ENCODE data around the gene PLXNB2.

DNA sequence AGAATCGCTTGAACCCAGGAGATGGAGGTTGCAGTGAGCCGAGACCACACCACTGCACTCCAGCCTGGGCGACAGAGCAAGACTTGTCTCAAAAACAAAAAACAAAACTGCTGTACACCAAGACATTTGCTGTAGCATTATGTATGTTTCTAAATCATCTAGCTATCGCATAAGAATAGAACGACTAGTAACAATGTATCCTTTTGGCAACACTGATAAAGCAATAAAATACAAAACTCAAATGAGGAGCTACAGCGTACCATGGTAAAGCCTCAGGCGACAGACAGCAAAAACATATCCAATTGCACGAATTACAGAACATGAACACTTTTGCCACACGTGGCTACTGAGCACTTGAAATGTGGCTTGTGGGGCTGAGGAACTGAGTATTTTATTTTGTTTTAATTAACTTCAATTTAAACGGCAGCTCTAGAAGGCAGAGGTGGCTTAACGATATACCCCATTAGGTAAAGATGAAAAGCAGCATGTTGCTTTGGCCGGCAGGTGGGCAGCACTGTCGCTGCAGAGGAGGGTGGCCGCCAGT, 65.0 kb downstream of the PLXNB2 start:
- TF ChIP-seq ZNF223 (tag by site-specific recombination; IDR thresholded peaks at IDR 0.05) (no peak), ZNF184 (tag by site-specific recombination; IDR thresholded peaks at IDR 0.05) (no peak), ZSCAN30 (tag by site-specific recombination; IDR thresholded peaks at IDR 0.05) (no peak), ZNF146 (tag by site-specific recombination; IDR thresholded peaks at IDR 0.05) (no peak)
- TF ChIP-seq, protein P1, sequence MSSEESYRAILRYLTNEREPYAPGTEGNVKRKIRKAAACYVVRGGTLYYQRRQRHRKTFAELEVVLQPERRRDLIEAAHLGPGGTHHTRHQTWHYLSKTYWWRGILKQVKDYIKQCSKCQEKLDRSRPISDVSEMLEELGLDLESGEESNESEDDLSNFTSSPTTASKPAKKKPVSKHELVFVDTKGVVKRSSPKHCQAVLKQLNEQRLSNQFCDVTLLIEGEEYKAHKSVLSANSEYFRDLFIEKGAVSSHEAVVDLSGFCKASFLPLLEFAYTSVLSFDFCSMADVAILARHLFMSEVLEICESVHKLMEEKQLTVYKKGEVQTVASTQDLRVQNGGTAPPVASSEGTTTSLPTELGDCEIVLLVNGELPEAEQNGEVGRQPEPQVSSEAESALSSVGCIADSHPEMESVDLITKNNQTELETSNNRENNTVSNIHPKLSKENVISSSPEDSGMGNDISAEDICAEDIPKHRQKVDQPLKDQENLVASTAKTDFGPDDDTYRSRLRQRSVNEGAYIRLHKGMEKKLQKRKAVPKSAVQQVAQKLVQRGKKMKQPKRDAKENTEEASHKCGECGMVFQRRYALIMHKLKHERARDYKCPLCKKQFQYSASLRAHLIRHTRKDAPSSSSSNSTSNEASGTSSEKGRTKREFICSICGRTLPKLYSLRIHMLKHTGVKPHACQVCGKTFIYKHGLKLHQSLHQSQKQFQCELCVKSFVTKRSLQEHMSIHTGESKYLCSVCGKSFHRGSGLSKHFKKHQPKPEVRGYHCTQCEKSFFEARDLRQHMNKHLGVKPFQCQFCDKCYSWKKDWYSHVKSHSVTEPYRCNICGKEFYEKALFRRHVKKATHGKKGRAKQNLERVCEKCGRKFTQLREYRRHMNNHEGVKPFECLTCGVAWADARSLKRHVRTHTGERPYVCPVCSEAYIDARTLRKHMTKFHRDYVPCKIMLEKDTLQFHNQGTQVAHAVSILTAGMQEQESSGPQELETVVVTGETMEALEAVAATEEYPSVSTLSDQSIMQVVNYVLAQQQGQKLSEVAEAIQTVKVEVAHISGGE (tag by site-specific recombination; conservative IDR thresholded peaks at IDR 0.05; ENCODE audit: low read depth): no peak
- TF ChIP-seq, protein P2, sequence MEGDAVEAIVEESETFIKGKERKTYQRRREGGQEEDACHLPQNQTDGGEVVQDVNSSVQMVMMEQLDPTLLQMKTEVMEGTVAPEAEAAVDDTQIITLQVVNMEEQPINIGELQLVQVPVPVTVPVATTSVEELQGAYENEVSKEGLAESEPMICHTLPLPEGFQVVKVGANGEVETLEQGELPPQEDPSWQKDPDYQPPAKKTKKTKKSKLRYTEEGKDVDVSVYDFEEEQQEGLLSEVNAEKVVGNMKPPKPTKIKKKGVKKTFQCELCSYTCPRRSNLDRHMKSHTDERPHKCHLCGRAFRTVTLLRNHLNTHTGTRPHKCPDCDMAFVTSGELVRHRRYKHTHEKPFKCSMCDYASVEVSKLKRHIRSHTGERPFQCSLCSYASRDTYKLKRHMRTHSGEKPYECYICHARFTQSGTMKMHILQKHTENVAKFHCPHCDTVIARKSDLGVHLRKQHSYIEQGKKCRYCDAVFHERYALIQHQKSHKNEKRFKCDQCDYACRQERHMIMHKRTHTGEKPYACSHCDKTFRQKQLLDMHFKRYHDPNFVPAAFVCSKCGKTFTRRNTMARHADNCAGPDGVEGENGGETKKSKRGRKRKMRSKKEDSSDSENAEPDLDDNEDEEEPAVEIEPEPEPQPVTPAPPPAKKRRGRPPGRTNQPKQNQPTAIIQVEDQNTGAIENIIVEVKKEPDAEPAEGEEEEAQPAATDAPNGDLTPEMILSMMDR (tag by site-specific recombination; IDR thresholded peaks at IDR 0.05): no peak; the same call in 1 of the 2 replicates
- TF ChIP-seq, protein P3, sequence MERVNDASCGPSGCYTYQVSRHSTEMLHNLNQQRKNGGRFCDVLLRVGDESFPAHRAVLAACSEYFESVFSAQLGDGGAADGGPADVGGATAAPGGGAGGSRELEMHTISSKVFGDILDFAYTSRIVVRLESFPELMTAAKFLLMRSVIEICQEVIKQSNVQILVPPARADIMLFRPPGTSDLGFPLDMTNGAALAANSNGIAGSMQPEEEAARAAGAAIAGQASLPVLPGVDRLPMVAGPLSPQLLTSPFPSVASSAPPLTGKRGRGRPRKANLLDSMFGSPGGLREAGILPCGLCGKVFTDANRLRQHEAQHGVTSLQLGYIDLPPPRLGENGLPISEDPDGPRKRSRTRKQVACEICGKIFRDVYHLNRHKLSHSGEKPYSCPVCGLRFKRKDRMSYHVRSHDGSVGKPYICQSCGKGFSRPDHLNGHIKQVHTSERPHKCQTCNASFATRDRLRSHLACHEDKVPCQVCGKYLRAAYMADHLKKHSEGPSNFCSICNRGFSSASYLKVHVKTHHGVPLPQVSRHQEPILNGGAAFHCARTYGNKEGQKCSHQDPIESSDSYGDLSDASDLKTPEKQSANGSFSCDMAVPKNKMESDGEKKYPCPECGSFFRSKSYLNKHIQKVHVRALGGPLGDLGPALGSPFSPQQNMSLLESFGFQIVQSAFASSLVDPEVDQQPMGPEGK (tag by site-specific recombination; IDR thresholded peaks at IDR 0.05): peak; percentile 31; the same call in 1 of the 2 replicates
- TF ChIP-seq, protein P4, sequence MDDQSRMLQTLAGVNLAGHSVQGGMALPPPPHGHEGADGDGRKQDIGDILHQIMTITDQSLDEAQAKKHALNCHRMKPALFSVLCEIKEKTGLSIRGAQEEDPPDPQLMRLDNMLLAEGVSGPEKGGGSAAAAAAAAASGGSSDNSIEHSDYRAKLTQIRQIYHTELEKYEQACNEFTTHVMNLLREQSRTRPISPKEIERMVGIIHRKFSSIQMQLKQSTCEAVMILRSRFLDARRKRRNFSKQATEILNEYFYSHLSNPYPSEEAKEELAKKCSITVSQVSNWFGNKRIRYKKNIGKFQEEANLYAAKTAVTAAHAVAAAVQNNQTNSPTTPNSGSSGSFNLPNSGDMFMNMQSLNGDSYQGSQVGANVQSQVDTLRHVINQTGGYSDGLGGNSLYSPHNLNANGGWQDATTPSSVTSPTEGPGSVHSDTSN (CRISPR knock-in tag; IDR thresholded peaks at IDR 0.05): no peak
- TF ChIP-seq, protein P5, sequence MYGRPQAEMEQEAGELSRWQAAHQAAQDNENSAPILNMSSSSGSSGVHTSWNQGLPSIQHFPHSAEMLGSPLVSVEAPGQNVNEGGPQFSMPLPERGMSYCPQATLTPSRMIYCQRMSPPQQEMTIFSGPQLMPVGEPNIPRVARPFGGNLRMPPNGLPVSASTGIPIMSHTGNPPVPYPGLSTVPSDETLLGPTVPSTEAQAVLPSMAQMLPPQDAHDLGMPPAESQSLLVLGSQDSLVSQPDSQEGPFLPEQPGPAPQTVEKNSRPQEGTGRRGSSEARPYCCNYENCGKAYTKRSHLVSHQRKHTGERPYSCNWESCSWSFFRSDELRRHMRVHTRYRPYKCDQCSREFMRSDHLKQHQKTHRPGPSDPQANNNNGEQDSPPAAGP (tag by site-specific recombination; IDR thresholded peaks at IDR 0.05): no peak; the same call in 1 of the 2 replicates

All from HEK293 (cell line).